Peyer's patch (tissue), 4 donors: Measurements from ENCODE around the gene PCGF1. TPM values are rescaled to one million over a fixed set of nuclear protein-coding genes. Genes with fewer than 3 reads are reported as not detected.
"Not testable (repeated sequence)": the region's sequence is repeated elsewhere in the genome, so short reads cannot be mapped to it uniquely, and the experiment has no call there.

Experiments
- DNase-seq, 3 donors: peaks; one replicate each; pipeline ENCODE4 v3.0.0-alpha.2; 2017 to 2019
- H3K27ac ChIP-seq, 4 donors: fragments of 200-600 bp; sonication (generic); one replicate each; pipeline ENCODE4 v1.5.1; 2016 to 2019
- H3K27me3 ChIP-seq, 2 donors: fragments of 200-600 bp; sonication (generic); one replicate each; pipeline ENCODE4 v1.5.1; 2019
- H3K36me3 ChIP-seq, 3 donors: fragments of 200-600 bp; sonication (generic); one replicate each; pipeline ENCODE4 v1.5.1; 2016 to 2019
- H3K4me1 ChIP-seq, 4 donors: fragments of 200-600 bp; sonication (generic); one replicate each; pipeline ENCODE4 v1.5.1; 2016 to 2019
- H3K4me3 ChIP-seq, 4 donors: fragments of 200-600 bp; sonication (generic); 1 replicate in 3 of 4; 2 replicates in 1 of 4; pipeline ENCODE4 v1.5.1; 2016 to 2019; ENCODE audit warnings: mild to moderate bottlenecking in 1 of 4
- H3K9me3 ChIP-seq, 4 donors: fragments of 200-600 bp; sonication (generic); one replicate each; pipeline ENCODE4 v1.5.1; 2016 to 2019; ENCODE audit warnings: mild to moderate bottlenecking in 1 of 4
- POLR2A ChIP-seq, 2 donors: fragments of 450-650 bp; IDR thresholded peaks; one replicate each; pipeline ENCODE4 v1.5.1; 2017; ENCODE audit warnings: antibody characterized with exemption in 2 of 2, mild to moderate bottlenecking in 2 of 2, moderate library complexity in 2 of 2
- total RNA-seq, 4 donors: library from RNA; depleted of rRNA; stranded (reverse); fragments of >200 nt; gene quantifications; one replicate each; pipeline ENCODE4 v1.1.0, GENCODE V29; 2016
- TF ChIP-seq, protein P1 (sequence below), 6 experiments: fragments of 450-650 bp in 4 of 6; fragments of 200-600 bp in 2 of 6; sonication (generic) in 1 of 6; IDR thresholded peaks; one replicate each; pipeline ENCODE4 v1.5.1; 2017 to 2019; ENCODE audit warnings: antibody characterized with exemption in 6 of 6, mild to moderate bottlenecking in 3 of 6, moderate library complexity in 1 of 6

The PCGF1 gene
- total RNA-seq, 4 donors from 2014 or later, result 14.0 to 18.9 (median 16.2) TPM

DNA sequence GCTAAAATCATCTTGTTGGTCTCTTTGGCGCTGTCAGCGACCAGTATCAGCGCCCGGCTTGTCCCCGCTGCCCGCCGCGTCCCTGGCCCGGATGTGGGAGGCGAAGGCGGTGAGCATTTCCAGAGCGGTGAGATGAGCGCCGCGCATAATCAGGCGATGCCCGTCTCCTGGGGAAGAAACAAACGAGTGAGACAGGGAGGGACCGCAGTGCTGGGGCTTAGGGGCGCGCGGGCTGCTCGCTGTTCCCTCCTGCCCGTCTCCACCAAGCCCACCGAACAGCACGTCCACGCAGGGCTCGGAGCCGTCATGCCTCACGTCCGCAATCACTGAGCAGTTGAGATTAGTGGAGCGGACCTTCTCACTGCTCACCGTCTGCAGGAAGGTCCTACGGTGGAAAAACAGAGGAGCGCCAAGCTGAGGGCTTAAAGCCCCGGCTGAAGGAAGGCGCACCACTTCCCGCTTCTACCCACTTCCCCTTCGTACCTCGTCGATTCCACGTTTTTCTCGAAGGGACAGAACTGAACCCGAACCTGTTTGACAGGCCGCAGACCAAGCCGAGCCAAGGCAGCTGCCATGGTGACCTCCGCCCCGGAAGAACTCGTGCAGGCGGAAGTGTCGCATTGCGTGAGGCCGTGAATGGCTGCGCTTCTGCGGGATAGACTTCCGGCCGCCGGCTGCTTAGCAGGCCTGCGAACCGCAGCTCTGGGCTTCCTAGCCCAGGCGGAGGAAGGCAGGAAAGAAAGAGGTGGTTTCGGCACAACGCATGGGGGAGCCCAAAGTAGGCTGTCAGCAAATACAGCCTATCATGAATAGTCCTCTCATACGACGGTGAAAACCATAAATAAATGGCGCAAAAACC lies 35.2 kb downstream of the PCGF1 start, which contains the start of gene MRPL53:
TSS of gene MRPL53 (minus strand) at position 595 of the 859 bp plus-strand sequence. CDS start at position 575, 20 bp downstream.
- TF ChIP-seq POLR2A (IDR thresholded peaks at IDR 0.05), result peak; percentile 79 to 80
- TF ChIP-seq, protein P1, sequence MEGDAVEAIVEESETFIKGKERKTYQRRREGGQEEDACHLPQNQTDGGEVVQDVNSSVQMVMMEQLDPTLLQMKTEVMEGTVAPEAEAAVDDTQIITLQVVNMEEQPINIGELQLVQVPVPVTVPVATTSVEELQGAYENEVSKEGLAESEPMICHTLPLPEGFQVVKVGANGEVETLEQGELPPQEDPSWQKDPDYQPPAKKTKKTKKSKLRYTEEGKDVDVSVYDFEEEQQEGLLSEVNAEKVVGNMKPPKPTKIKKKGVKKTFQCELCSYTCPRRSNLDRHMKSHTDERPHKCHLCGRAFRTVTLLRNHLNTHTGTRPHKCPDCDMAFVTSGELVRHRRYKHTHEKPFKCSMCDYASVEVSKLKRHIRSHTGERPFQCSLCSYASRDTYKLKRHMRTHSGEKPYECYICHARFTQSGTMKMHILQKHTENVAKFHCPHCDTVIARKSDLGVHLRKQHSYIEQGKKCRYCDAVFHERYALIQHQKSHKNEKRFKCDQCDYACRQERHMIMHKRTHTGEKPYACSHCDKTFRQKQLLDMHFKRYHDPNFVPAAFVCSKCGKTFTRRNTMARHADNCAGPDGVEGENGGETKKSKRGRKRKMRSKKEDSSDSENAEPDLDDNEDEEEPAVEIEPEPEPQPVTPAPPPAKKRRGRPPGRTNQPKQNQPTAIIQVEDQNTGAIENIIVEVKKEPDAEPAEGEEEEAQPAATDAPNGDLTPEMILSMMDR (IDR thresholded peaks at IDR 0.05), result no peak
- Histone ChIP-seq H3K4me3 (peak within 1 kb of the TSS; percentile 49 to 62 (median 60)), H3K36me3 (peaks cover 0 to 24% (median 0%) of the 10 kb centered on the region in 3 donors)

DNA sequence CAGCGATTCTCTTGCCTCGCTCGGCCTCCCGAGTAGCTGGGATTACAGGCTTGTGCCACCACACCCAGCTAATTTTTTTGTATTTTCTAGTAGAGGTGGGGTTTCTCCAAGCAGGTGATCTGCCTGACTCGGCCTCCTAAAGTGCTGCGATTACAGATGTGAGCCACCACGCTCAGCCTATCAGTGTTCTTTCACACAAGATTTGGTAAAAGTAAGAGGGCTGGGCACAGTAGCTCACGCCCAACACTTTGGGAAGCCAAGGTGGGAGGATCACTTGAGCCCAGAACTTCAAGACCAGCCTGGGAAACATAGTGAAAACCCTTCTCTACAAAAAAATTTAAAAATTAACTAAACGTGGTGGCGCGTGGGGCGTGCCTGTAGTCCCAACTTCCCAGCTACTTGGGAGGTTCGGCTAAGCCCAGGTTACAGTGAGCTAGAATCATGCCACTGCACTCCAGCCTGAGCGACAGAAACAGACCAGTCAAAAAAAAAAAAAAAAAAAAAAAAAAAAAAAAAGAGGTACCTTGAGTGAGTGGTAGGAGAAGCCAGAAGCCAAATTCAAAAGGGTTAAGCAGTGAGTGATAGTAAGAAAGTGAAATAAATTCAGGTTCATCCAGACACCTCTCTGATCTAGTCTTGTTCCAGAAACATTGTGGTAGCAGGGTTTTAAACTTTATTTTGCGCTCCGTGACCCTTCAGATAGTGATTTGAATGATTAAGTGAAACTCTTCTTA lies 36.0 kb downstream of the PCGF1 start:
- DNase-seq, result no peak
- H3K27ac ChIP-seq, result peak overlapping the region; percentile 79 to 92 (median 86)
- TF ChIP-seq POLR2A (IDR thresholded peaks at IDR 0.05), result no peak
- TF ChIP-seq, protein P1 (IDR thresholded peaks at IDR 0.05), result no peak

More for the DNA sequence above, 35.2 kb downstream of the PCGF1 start, which contains the start of gene MRPL53:
- Histone ChIP-seq H3K4me1 (peaks cover 2 to 25% (median 7%) of the 10 kb centered on the region in 4 donors), H3K27ac (peak within 1 kb of the TSS; percentile 79 to 92 (median 86)), H3K27me3 (no peaks in the 10 kb centered on the region), H3K9me3 (no peaks in the 10 kb centered on the region)
- DNase-seq, result peak; percentile 96 to 98 (median 97)

DNA sequence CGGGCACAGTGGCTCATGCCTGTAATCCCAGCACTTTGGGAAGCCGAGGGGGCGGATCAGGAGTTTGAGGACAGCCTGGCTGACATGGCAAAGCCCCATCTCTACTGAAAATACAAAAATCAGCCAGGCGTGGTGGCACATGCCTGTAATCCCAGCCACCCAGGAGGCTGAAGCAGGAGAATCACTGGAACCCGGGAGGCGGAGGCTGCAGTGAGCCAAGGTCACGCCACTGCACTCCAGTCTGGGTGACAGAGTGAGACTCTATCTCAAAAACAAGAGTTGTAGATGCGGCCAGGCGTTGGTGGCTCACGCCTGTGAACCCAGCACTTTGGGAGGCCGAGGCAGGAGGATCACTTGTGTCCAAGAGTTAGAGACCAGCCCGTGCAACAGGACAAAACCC lies 36.8 kb downstream of the PCGF1 start:
- H3K4me1 ChIP-seq, result peaks cover 2 to 24% (median 10%) of the 10 kb centered on the region in 4 donors
- DNase-seq, H3K27me3 ChIP-seq, H3K9me3 ChIP-seq, H3K27ac ChIP-seq, H3K4me3 ChIP-seq: not testable (repeated sequence)
- H3K36me3 ChIP-seq, result peaks cover 0 to 17% (median 0%) of the 10 kb centered on the region in 3 donors

More for the DNA sequence above, 36.0 kb downstream of the PCGF1 start:
- H3K36me3 ChIP-seq, result peaks cover 0 to 17% (median 0%) of the 10 kb centered on the region in 3 donors
- peak overlapping the region; percentile 49 to 62 (median 60) for H3K4me3 ChIP-seq
- no peaks in the 10 kb centered on the region for H3K27me3 ChIP-seq
- peaks cover 2 to 20% (median 7%) of the 10 kb centered on the region in 4 donors for H3K4me1 ChIP-seq
- H3K9me3 ChIP-seq, result no peaks in the 10 kb centered on the region

DNA sequence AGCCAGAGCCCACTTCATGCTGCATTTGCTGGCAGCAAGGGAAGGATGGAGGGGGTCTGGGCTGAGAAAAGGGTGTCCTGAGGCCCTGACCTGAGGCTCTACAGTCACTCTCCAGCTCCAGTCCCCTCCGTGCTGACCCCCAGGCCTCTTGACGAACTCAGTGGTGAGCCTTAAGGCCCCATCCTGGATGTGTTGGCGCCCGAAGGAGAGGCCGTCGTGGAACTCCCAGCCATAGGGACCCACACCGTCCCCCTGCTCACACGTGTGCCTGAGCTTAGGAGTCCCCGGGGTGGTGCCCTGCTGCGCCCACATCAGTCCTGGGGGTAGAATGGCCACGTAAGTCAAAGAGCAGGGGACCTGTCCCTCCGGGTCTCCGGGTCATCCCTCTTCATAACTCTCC lies 43.1 kb downstream of the PCGF1 start:
- no peak for DNase-seq
- Histone ChIP-seq H3K27me3 (no peaks in the 10 kb centered on the region), H3K4me3 (peak overlapping the region; percentile 76 to 98 (median 96)), H3K4me1 (peaks cover 0 to 32% (median 10%) of the 10 kb centered on the region in 4 donors), H3K36me3 (peaks cover 0 to 24% (median 0%) of the 10 kb centered on the region in 3 donors), H3K9me3 (no peaks in the 10 kb centered on the region), H3K27ac (peak overlapping the region; percentile 79 to 91 (median 86))
- no peak for TF ChIP-seq POLR2A (IDR thresholded peaks at IDR 0.05)
- TF ChIP-seq, protein P1 (IDR thresholded peaks at IDR 0.05), result no peak

DNA sequence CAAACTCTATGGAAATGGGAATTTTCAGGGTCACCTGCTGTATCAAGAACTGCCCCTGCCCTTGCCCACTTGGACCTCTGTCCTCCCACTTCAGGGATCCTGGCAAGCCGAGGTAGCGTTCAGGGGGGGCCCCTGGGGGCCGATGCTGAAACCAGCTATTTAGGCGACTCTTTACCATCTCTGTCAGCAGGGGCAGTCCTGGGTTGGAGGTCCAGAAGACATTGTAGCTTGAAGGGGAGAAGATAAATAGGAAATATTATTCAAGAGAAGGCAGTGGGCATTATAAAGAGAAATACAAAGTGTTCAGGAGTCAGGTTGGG lies 44.7 kb downstream of the PCGF1 start:
- Histone ChIP-seq H3K4me1 (peaks cover 0 to 40% (median 14%) of the 10 kb centered on the region in 4 donors), H3K27ac (peak overlapping the region in 2 of 4 donors; percentile 52 to 68), H3K9me3 (no peaks in the 10 kb centered on the region), H3K27me3 (no peaks in the 10 kb centered on the region), H3K4me3 (no peak overlapping the region), H3K36me3 (peaks cover 0 to 24% (median 0%) of the 10 kb centered on the region in 3 donors)
- no peak for TF ChIP-seq POLR2A (IDR thresholded peaks at IDR 0.05)
- TF ChIP-seq, protein P1 (IDR thresholded peaks at IDR 0.05), result no peak
- no peak for DNase-seq
